ENCODE measurements around the gene EDNRA. TPM values are rescaled to one million over a fixed set of nuclear protein-coding genes. Genes with fewer than 3 reads are reported as not detected.

The EDNRA gene
- total RNA-seq, 1 experiment from 2014 or later: 2.5 TPM

DNA sequence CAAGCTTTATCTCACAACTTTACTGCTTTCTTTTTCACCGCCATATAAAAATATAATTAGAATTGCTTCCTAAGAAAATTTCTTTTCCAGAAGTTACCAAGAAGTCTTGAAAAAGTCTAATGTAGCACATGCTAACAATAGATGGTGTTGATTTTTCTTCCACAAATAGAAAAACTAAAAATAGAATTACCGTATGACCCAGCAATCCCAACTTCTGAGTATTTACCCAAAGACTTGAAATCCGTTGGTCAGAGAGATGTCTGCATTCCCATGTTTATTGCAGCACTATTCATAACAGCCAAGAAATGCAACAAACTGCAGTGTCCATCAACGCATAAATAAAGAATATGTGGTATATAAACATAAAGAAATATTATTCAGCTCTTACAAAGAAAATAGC, 17.8 kb upstream of the EDNRA start:
- Mint-ChIP-seq H3K27ac (no peak overlapping the region), H3K36me3 (peaks cover 3% of the 10 kb centered on the region), H3K4me1 (no peaks in the 10 kb centered on the region), H3K27me3 (ENCODE audit: low read depth) (no peaks in the 10 kb centered on the region), H3K4me3 (no peak overlapping the region), H3K9me3 (peaks cover 7% of the 10 kb centered on the region)
- ChIA-PET CTCF (interaction anchor here (1.0 kb wide), 1 partner anchor 56 kb away, joined by 4 read pairs; no protein-coding TSS in a partner anchor), POLR2A (no interaction called here)
- no peak for TF ChIP-seq ESRRA (CRISPR knock-in tag; IDR thresholded peaks at IDR 0.05; ENCODE audit: borderline replicate concordance)
- no peak for TF ChIP-seq PRRX2 (CRISPR knock-in tag; IDR thresholded peaks at IDR 0.05)
- TF ChIP-seq SMAD4 (CRISPR knock-in tag; IDR thresholded peaks at IDR 0.05): no peak
- TF ChIP-seq, protein P1, sequence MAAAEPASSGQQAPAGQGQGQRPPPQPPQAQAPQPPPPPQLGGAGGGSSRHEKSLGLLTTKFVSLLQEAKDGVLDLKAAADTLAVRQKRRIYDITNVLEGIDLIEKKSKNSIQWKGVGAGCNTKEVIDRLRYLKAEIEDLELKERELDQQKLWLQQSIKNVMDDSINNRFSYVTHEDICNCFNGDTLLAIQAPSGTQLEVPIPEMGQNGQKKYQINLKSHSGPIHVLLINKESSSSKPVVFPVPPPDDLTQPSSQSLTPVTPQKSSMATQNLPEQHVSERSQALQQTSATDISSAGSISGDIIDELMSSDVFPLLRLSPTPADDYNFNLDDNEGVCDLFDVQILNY (CRISPR knock-in tag; IDR thresholded peaks at IDR 0.05): no peak
- TF ChIP-seq FOXK1 (CRISPR knock-in tag; IDR thresholded peaks at IDR 0.05): no peak
- TF ChIP-seq ZNF317 (CRISPR knock-in tag; IDR thresholded peaks at IDR 0.05; ENCODE audit: borderline replicate concordance, low read depth): no peak
- TF ChIP-seq RELA (CRISPR knock-in tag; IDR thresholded peaks at IDR 0.05; ENCODE audit: borderline replicate concordance): no peak
- no peak for TF ChIP-seq FOXJ3 (CRISPR knock-in tag; IDR thresholded peaks at IDR 0.05; ENCODE audit: borderline replicate concordance)
- no peak for TF ChIP-seq FOXP1 (CRISPR knock-in tag; IDR thresholded peaks at IDR 0.05; ENCODE audit: borderline replicate concordance)
- TF ChIP-seq ELF4 (CRISPR knock-in tag; IDR thresholded peaks at IDR 0.05; ENCODE audit: low read depth): no peak
- TF ChIP-seq SMAD3 (CRISPR knock-in tag; IDR thresholded peaks at IDR 0.05; ENCODE audit: borderline replicate concordance): no peak
- TF ChIP-seq, protein P2, sequence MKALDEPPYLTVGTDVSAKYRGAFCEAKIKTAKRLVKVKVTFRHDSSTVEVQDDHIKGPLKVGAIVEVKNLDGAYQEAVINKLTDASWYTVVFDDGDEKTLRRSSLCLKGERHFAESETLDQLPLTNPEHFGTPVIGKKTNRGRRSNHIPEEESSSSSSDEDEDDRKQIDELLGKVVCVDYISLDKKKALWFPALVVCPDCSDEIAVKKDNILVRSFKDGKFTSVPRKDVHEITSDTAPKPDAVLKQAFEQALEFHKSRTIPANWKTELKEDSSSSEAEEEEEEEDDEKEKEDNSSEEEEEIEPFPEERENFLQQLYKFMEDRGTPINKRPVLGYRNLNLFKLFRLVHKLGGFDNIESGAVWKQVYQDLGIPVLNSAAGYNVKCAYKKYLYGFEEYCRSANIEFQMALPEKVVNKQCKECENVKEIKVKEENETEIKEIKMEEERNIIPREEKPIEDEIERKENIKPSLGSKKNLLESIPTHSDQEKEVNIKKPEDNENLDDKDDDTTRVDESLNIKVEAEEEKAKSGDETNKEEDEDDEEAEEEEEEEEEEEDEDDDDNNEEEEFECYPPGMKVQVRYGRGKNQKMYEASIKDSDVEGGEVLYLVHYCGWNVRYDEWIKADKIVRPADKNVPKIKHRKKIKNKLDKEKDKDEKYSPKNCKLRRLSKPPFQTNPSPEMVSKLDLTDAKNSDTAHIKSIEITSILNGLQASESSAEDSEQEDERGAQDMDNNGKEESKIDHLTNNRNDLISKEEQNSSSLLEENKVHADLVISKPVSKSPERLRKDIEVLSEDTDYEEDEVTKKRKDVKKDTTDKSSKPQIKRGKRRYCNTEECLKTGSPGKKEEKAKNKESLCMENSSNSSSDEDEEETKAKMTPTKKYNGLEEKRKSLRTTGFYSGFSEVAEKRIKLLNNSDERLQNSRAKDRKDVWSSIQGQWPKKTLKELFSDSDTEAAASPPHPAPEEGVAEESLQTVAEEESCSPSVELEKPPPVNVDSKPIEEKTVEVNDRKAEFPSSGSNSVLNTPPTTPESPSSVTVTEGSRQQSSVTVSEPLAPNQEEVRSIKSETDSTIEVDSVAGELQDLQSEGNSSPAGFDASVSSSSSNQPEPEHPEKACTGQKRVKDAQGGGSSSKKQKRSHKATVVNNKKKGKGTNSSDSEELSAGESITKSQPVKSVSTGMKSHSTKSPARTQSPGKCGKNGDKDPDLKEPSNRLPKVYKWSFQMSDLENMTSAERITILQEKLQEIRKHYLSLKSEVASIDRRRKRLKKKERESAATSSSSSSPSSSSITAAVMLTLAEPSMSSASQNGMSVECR (CRISPR knock-in tag; IDR thresholded peaks at IDR 0.05; ENCODE audit: borderline replicate concordance): no peak
- TF ChIP-seq, protein P3, sequence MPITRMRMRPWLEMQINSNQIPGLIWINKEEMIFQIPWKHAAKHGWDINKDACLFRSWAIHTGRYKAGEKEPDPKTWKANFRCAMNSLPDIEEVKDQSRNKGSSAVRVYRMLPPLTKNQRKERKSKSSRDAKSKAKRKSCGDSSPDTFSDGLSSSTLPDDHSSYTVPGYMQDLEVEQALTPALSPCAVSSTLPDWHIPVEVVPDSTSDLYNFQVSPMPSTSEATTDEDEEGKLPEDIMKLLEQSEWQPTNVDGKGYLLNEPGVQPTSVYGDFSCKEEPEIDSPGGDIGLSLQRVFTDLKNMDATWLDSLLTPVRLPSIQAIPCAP (CRISPR knock-in tag; IDR thresholded peaks at IDR 0.05): no peak
- TF ChIP-seq ZNF671 (CRISPR knock-in tag; IDR thresholded peaks at IDR 0.05): no peak
- TF ChIP-seq ETV6 (CRISPR knock-in tag; IDR thresholded peaks at IDR 0.05): no peak
- TF ChIP-seq GRHL2 (CRISPR knock-in tag; IDR thresholded peaks at IDR 0.05; ENCODE audit: insufficient replicate concordance, severe bottlenecking): no peak
- TF ChIP-seq, protein P4, sequence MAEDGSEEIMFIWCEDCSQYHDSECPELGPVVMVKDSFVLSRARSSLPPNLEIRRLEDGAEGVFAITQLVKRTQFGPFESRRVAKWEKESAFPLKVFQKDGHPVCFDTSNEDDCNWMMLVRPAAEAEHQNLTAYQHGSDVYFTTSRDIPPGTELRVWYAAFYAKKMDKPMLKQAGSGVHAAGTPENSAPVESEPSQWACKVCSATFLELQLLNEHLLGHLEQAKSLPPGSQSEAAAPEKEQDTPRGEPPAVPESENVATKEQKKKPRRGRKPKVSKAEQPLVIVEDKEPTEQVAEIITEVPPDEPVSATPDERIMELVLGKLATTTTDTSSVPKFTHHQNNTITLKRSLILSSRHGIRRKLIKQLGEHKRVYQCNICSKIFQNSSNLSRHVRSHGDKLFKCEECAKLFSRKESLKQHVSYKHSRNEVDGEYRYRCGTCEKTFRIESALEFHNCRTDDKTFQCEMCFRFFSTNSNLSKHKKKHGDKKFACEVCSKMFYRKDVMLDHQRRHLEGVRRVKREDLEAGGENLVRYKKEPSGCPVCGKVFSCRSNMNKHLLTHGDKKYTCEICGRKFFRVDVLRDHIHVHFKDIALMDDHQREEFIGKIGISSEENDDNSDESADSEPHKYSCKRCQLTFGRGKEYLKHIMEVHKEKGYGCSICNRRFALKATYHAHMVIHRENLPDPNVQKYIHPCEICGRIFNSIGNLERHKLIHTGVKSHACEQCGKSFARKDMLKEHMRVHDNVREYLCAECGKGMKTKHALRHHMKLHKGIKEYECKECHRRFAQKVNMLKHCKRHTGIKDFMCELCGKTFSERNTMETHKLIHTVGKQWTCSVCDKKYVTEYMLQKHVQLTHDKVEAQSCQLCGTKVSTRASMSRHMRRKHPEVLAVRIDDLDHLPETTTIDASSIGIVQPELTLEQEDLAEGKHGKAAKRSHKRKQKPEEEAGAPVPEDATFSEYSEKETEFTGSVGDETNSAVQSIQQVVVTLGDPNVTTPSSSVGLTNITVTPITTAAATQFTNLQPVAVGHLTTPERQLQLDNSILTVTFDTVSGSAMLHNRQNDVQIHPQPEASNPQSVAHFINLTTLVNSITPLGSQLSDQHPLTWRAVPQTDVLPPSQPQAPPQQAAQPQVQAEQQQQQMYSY (CRISPR knock-in tag; IDR thresholded peaks at IDR 0.05): no peak
- TF ChIP-seq, protein P5, sequence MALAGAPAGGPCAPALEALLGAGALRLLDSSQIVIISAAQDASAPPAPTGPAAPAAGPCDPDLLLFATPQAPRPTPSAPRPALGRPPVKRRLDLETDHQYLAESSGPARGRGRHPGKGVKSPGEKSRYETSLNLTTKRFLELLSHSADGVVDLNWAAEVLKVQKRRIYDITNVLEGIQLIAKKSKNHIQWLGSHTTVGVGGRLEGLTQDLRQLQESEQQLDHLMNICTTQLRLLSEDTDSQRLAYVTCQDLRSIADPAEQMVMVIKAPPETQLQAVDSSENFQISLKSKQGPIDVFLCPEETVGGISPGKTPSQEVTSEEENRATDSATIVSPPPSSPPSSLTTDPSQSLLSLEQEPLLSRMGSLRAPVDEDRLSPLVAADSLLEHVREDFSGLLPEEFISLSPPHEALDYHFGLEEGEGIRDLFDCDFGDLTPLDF (CRISPR knock-in tag; IDR thresholded peaks at IDR 0.05): no peak
- no peak for TF ChIP-seq NR1H2 (CRISPR knock-in tag; IDR thresholded peaks at IDR 0.05)
- no peak for DNase-seq (ENCODE audit: low spot score)
- no peak for ATAC-seq

Data from WTC11 (cell line).